ENCODE data around the gene CCDC27. TPM values are rescaled to one million over a fixed set of nuclear protein-coding genes. Genes with fewer than 3 reads are reported as not detected.

CCDC27 gene
- total RNA-seq, 1 experiment from 2014 or later, result not detected

- TF ChIP-seq REST (IDR thresholded peaks at IDR 0.05; ENCODE audit: low read depth) (no peak), CEBPB (IDR thresholded peaks at IDR 0.05; ENCODE audit: low read depth) (no peak), YY1 (IDR thresholded peaks at IDR 0.05; ENCODE audit: extremely low read depth, insufficient replicate concordance, low read depth, low read length) (no peak), ELF1 (IDR thresholded peaks at IDR 0.05; ENCODE audit: borderline replicate concordance, low read depth) (no peak), ZNF274 (IDR thresholded peaks at IDR 0.05; ENCODE audit: low read depth, low read length) (no peak), JUND (IDR thresholded peaks at IDR 0.05) (no peak), POLR2AphosphoS5 (IDR thresholded peaks at IDR 0.05; ENCODE audit: low read depth, low read length) (no peak), EZH2 (IDR thresholded peaks at IDR 0.05) (no peak)
Measured at GRCh38 chr1:3741566-3742438, 10.4 kb upstream of the CCDC27 start (continued).

- Histone ChIP-seq H4K20me1 (ENCODE audit: insufficient read depth) (no peaks in the 10 kb centered on the region), H2AFZ (ENCODE audit: low read depth, low read length, poor library complexity, severe bottlenecking) (no peak overlapping the region), H3K4me2 (ENCODE audit: low read length) (no peak overlapping the region), H3K9ac (ENCODE audit: low read length) (no peak overlapping the region), H3K27ac (ENCODE audit: low read depth, low read length) (no peak overlapping the region), H3K36me3 (ENCODE audit: control insufficient read depth in 1 of 2, insufficient read depth in 2 of 2, low read length in 2 of 2) (no peaks in the 10 kb centered on the region), H3K9me2 (ENCODE audit: insufficient read depth) (no peaks in the 10 kb centered on the region), H3K4me3 (replicated peaks in 1 of 2; ENCODE audit: low read depth in 1 of 2, low read length in 2 of 2) (no peak overlapping the region), H3K27me3 (ENCODE audit: insufficient read depth, low read length) (no peaks in the 10 kb centered on the region), H3K4me1 (ENCODE audit: control insufficient read depth in 1 of 2, insufficient read depth in 2 of 2, low read length in 2 of 2) (no peaks in the 10 kb centered on the region), H3K9me3 (ENCODE audit: control insufficient read depth in 1 of 2, insufficient read depth in 1 of 2, low read depth in 1 of 2, low read length in 2 of 2) (no peaks in the 10 kb centered on the region), H3K79me2 (ENCODE audit: insufficient read depth, low read length) (no peaks in the 10 kb centered on the region)
- no TSS peak for BruUV-seq (replicated peaks)
- ChIA-PET POLR2A (no interaction called here), RAD21 (ENCODE audit: low non-redundant PET in 1 of 2, low total read pairs in 2 of 2, uncharacterized antibody in 2 of 2, unreplicated experiment in 2 of 2) (no interaction called here), CTCF (no interaction called here)
- no peak for DNase-seq (ENCODE audit: low read depth, low spot score)
- intact Hi-C loops (cut with micrococcal nuclease), result no loop called here
- ATAC-seq, result no peak
- TF ChIP-seq EZH2 (IDR thresholded peaks at IDR 0.05) (no peak), ZNF274 (IDR thresholded peaks at IDR 0.05; ENCODE audit: low read depth, low read length) (no peak), YY1 (IDR thresholded peaks at IDR 0.05; ENCODE audit: extremely low read depth, insufficient replicate concordance, low read depth, low read length) (no peak), RAD21 (IDR thresholded peaks at IDR 0.05; ENCODE audit: low read depth) (no peak), CBX3 (IDR thresholded peaks at IDR 0.05; ENCODE audit: low read depth) (no peak), CEBPB (IDR thresholded peaks at IDR 0.05; ENCODE audit: low read depth) (no peak), EZH2phosphoT487 (IDR thresholded peaks at IDR 0.05; ENCODE audit: borderline replicate concordance) (no peak), EGR1 (IDR thresholded peaks at IDR 0.05; ENCODE audit: low read depth) (no peak), ZBTB33 (IDR thresholded peaks at IDR 0.05; ENCODE audit: extremely low read depth, insufficient replicate concordance, low read length) (no peak)
Measured at GRCh38 chr1:3742439-3743298, 9.6 kb upstream of the CCDC27 start.

Measured in HCT116 (cell line).